ENCODE measurements around the gene SLC7A9. TPM values are rescaled to one million over a fixed set of nuclear protein-coding genes. Genes with fewer than 3 reads are reported as not detected.

SLC7A9 gene
- total RNA-seq, 1 donor from 2014 or later, result 5.4 TPM

DNA sequence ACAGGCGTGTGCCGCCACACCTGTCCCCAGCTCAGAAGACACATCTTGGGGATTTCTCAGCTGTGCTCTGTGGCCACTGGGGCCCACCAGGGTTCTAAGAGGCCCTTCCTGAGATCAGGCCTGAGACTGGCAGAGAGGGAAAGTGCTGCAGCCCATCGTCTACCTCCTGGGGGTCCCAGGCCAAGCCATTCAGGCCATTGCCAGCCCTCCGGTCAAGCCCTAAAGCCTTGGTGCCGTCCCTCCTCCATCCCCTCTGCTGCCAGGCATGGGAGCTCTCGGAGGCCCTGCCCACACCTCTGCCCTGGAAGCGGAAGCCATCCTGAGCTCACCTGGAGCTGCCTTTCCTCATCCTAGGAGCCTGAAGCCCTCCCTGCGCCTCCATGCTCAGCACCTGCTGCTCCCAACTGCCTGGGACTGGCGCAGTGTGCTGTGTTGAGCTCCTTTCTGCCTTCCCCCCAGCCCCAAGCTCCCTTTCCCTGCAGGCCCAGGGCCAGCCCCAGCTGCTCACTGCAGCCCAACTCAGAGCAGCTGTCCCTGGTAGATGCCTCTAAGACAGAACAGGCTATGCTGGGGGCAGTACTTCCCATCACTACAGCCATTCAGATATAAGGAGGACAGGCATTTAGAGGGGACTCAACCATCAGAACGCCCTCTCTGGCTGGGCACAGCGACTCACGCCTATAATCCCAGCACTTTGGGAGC is 2.9 kb downstream of the SLC7A9 start:
- Mint-ChIP-seq H3K36me3 (ENCODE audit: insufficient read depth) (peaks cover 4% of the 10 kb centered on the region), H3K4me3 (ENCODE audit: low read depth) (no peak overlapping the region)
- no peak for DNase-seq (ENCODE audit: low spot score, unreplicated experiment)

DNA sequence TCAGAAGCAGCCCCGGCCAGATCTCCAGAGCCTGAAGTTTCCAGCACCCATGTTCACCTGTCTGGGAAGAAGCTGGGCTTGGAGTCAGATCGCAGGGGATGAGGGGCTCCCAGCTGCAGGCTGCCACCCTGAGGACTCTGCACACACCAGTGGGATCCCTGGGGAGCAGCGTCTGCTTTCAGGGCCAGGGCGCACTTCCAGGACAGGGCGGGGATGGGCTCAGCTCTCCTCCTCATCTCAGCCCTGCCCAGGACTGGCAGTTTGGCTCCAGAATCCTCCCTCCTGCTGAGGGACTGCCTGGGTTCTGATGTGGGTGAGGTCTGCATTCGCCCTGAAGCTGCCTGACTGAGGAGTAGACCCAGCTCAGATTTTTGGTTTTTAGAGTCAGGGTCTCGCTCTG is 3.5 kb downstream of the SLC7A9 start:
- no peak overlapping the region for H3K27ac Mint-ChIP-seq
- no peaks in the 10 kb centered on the region for H3K27me3 Mint-ChIP-seq
- H3K4me3 Mint-ChIP-seq (ENCODE audit: low read depth), result no peak overlapping the region
- peaks cover 5% of the 10 kb centered on the region for H3K36me3 Mint-ChIP-seq (ENCODE audit: insufficient read depth)
- TF ChIP-seq, protein P1, sequence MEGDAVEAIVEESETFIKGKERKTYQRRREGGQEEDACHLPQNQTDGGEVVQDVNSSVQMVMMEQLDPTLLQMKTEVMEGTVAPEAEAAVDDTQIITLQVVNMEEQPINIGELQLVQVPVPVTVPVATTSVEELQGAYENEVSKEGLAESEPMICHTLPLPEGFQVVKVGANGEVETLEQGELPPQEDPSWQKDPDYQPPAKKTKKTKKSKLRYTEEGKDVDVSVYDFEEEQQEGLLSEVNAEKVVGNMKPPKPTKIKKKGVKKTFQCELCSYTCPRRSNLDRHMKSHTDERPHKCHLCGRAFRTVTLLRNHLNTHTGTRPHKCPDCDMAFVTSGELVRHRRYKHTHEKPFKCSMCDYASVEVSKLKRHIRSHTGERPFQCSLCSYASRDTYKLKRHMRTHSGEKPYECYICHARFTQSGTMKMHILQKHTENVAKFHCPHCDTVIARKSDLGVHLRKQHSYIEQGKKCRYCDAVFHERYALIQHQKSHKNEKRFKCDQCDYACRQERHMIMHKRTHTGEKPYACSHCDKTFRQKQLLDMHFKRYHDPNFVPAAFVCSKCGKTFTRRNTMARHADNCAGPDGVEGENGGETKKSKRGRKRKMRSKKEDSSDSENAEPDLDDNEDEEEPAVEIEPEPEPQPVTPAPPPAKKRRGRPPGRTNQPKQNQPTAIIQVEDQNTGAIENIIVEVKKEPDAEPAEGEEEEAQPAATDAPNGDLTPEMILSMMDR (IDR thresholded peaks at IDR 0.05; ENCODE audit: unreplicated experiment), result no peak
- no peaks in the 10 kb centered on the region for H3K9me3 Mint-ChIP-seq (ENCODE audit: low read depth)
- no peak for DNase-seq (ENCODE audit: low spot score, unreplicated experiment)
- peaks cover 12% of the 10 kb centered on the region for H3K4me1 Mint-ChIP-seq (ENCODE audit: low read depth)

More for the DNA sequence above, 2.9 kb downstream of the SLC7A9 start:
- Mint-ChIP-seq H3K27me3 (no peaks in the 10 kb centered on the region), H3K9me3 (ENCODE audit: low read depth) (no peaks in the 10 kb centered on the region), H3K27ac (peak overlapping the region; percentile 76), H3K4me1 (ENCODE audit: low read depth) (peaks cover 12% of the 10 kb centered on the region)
- TF ChIP-seq, protein P1 (IDR thresholded peaks at IDR 0.05; ENCODE audit: unreplicated experiment), result no peak

DNA sequence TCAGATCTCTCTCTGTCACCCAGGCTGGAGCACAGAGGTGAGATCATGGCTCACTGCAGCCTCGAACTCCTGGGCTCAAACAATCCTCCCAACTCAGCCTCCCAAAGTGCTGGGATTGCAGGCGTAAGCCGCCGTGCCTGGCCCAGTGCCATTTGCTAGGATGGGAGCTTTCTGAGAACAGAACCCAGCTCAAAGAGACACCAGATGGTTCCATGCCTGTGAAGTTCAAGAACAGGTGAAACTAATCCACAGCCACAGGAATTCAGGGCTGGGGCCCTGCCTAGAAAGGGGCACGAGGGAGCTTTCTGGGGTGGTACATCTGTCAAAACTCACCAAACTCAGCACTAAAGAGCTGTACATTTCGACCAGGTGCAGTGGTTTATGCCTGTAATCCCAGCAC is 4.2 kb downstream of the SLC7A9 start:
- Mint-ChIP-seq H3K4me3 (ENCODE audit: low read depth) (no peak overlapping the region), H3K36me3 (ENCODE audit: insufficient read depth) (peaks cover 5% of the 10 kb centered on the region), H3K27ac (no peak overlapping the region), H3K4me1 (ENCODE audit: low read depth) (peaks cover 9% of the 10 kb centered on the region), H3K9me3 (ENCODE audit: low read depth) (no peaks in the 10 kb centered on the region), H3K27me3 (no peaks in the 10 kb centered on the region)
- TF ChIP-seq, protein P1 (IDR thresholded peaks at IDR 0.05; ENCODE audit: unreplicated experiment), result no peak
- DNase-seq (ENCODE audit: low spot score, unreplicated experiment), result no peak

DNA sequence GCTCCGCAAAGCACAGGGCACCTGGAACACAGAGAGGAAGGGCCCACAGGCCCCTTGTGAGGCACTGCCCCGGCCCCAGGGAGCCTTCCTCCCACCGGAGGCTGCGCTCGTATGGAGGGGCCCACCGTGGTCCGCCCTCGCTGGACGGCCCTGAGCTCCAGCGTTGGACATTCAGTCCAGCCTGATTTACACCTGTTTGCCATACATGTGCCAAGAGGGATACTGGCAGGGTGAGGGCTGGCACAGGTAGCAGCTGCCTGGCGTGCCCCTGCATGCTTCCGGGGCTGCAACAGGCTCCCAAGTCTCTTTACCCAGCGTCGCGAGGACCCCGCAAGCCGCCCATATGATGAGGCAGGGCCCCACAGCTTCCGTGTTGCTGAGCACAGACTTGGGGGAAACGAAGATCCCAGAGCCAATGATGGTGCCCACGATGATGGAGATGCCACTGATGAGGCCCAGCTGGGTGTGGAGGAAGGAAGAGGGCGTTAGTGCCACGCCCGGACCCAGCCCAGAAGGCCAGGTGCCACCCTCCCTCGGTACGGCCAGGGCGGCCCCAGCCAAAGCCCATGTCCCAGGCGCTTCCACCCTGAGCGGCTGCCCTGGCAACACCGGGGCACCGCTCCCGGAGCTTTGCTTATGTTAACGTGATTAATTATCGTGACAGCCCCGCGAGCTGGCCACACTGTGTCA is 5.1 kb downstream of the SLC7A9 start:
- peaks cover 5% of the 10 kb centered on the region for H3K36me3 Mint-ChIP-seq (ENCODE audit: insufficient read depth)
- no peak for DNase-seq (ENCODE audit: low spot score, unreplicated experiment)
- TF ChIP-seq, protein P1 (IDR thresholded peaks at IDR 0.05; ENCODE audit: unreplicated experiment), result no peak
- H3K4me1 Mint-ChIP-seq (ENCODE audit: low read depth), result peaks cover under 1% of the 10 kb centered on the region
- H3K27ac Mint-ChIP-seq, result no peak overlapping the region
- no peaks in the 10 kb centered on the region for H3K9me3 Mint-ChIP-seq (ENCODE audit: low read depth)
- no peak overlapping the region for H3K4me3 Mint-ChIP-seq (ENCODE audit: low read depth)
- H3K27me3 Mint-ChIP-seq, result no peaks in the 10 kb centered on the region

DNA sequence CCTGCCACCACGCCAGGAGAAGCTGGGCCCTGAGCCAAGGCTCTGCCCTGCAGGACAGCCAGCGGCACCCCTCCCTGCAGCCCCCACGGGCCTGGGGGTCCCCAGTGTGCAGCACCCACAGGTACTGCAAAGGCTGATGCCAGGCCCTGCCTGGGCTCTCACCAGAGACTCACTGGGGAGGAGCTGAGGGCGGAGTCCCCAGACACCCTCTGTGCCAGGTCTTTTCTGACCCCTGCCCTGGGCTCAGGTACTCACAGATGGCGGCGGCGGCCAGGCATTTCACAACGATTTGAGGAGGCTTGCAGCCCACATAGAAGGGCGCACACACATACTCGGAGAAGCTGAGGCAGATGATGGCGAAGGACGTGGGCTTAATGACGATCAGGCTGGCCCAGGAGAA is 5.7 kb downstream of the SLC7A9 start:
- no peak overlapping the region for H3K27ac Mint-ChIP-seq

More for the DNA sequence above, 5.7 kb downstream of the SLC7A9 start:
- H3K4me3 Mint-ChIP-seq (ENCODE audit: low read depth), result no peak overlapping the region
- H3K9me3 Mint-ChIP-seq (ENCODE audit: low read depth), result no peaks in the 10 kb centered on the region
- no peak for DNase-seq (ENCODE audit: low spot score, unreplicated experiment)
- TF ChIP-seq, protein P1 (IDR thresholded peaks at IDR 0.05; ENCODE audit: unreplicated experiment), result no peak
- no peaks in the 10 kb centered on the region for H3K4me1 Mint-ChIP-seq (ENCODE audit: low read depth)
- H3K27me3 Mint-ChIP-seq, result no peaks in the 10 kb centered on the region
- peaks cover 5% of the 10 kb centered on the region for H3K36me3 Mint-ChIP-seq (ENCODE audit: insufficient read depth)

Data from progenitor cell of endocrine pancreas (in vitro differentiated cells).